Activated T-cell treated with anti-CD3 and anti-CD28 coated beads for 4 hours (primary cell): Measurements from ENCODE around the gene PCBP3.
"Not testable (repeated sequence)": the region's sequence is repeated elsewhere in the genome, so short reads cannot be mapped to it uniquely, and the experiment has no call there.

Source experiments
- DNase-seq: peaks from one replicate; pipeline ENCODE4 v3.0.0-alpha.2; 2020

PCBP3 gene

DNA sequence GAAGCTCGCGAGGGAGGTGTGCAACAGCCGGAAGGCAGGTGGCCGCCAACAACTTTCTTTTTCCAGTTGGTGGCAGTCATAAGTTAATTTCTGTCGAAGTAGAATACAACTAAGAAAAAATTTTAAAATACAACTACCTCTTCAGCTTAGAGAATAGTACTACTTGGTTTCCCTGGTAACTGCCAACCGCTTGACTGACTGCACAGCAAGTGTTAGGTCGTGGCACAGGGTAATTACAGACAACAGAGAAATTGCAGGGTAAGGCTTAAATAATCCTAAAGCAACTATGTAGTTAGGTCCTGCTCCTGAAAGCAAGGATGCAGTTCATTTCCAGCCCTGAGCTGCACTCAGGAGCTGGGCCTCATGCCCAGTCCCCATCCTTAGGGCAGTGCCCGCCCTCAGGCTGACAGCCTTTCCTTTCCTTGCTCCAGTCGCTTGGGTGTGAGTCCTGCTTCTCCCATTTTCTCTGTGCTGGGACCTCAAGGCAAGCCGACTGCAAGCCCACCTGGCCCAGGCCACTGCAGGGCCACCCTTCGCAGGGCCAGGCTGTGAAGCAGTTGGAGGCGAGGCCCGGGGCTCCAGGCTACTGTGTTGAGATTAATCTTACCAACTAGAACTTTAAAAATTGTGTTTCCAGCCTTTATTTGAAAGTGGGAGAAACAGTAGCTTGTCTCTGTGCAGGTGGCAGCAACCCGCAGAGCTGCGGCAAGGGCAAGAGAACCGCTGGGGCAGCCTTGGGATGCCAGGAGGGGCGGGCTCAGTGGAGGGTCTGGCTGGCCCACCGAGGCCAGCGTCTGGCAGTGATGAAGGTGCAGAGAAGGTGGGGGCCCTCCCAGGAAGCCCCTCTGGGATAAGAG is 148.3 kb downstream of the PCBP3 start:
- no peak for DNase-seq

DNA sequence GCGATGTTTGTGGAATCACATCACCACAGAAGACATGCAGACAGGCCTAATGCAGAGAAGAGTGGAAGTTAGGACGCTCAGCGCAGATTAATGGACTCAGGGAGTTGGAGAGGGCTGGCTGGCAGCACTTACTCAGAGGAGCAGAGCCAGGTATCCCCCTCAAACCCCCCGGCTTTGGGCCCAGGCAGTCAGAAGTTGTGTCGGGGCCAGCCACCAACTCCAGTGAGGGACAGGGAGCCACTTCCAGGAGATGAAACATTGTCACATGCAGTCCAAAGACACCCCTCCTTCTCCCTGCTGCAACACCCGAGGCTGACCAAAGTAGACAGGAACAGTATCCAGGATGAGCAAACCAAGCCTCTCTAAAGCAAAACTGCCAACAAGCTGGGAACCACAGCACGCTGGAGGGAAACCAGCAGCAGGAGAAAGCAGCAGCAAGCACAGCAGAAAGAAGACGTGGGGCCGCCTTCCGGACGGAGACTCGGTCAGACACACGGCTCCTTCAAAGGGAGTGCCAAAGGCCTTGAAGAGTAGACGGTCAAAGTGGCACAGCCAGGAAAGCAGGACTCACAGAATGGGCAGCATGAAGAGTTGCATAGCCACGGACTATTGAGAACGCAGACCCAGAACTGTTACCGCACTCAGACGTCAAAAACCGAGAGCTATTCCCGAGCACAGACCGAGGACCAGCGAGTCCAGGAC is 149.3 kb downstream of the PCBP3 start:
- DNase-seq, result no peak

DNA sequence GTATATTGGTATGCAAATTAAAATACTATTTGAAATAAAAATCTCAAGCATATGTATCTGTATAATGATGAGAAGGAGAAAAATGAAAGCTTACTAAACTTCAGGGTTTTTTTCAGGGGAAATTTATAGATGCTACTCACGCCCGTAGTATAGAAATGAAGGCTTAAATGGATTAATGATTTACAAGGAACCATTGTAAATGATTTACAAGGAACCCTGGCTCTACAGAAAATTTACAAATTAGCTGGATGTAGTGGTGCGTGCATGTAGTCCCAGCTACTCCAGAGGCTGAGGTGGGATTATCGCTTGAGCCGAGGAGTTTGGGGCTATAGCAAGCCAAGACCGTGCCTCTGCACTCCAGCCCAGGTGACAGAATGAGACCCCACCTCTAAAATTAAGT is 150.5 kb downstream of the PCBP3 start:
- DNase-seq, result no peak

DNA sequence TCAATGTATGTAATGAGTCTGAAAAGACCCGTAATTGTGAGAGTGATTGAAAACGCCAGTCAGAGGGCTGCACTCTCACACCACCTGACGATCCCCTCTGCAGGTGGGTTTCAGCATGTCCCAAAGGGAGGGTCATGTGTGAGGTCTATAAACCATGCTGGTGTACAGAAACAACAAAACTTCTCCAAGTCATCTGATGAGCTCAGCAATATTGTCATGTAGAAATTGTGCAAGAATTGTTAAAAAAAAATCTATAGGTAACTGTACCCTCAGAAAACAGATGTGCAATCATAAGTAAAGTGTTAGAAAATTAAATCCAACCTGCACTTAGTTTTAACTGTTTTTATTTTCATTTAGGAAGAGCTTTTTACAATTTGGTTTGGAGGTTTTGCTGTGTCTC is 152.5 kb downstream of the PCBP3 start:
- no peak for DNase-seq

DNA sequence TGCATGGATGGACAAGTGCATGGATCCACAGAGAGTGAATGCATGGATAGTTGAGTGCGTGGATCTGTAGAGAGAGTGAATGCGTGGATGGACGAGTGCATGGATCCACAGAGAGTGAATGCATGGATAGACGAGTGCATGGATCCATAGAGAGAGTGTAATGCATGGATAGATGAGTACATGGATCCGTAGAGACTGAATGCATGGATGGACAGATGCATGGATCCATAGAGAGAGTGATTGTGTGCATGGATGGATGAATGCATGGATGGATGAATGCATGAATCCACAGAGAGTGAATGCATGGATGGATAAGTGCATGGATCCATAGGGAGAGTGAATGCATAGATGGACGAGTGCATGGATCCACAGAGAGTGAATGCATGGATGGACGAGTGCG is 153.8 kb downstream of the PCBP3 start:
- DNase-seq, result no peak

DNA sequence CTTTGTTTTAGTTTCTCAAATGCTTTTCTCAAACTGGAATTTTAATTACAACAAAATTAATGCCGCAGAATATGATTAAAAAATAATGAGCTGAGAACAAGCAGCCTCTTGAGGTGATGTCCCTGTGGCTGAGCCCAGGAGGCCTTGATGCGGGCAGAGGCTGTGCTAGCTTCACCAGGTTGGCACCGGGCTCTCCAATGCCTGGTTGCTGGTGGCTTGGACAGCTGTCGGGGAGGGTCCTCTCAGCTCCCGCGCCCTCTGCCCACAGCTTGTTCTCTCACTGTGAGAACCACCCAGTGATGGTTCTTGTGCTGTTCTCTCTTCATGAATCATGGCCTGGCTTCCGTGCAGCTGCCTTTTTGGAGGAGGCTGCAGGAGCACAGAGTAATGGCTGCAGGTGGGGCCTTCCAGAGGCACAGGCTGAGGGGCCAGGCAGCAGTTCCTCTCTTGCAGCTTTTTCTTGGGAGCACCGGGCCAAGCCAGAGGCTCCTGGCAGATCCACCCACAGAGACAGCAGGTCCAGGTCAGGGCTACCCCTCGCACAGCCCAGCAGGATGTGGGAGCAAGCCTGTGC is 156.3 kb downstream of the PCBP3 start:
- no peak for DNase-seq

DNA sequence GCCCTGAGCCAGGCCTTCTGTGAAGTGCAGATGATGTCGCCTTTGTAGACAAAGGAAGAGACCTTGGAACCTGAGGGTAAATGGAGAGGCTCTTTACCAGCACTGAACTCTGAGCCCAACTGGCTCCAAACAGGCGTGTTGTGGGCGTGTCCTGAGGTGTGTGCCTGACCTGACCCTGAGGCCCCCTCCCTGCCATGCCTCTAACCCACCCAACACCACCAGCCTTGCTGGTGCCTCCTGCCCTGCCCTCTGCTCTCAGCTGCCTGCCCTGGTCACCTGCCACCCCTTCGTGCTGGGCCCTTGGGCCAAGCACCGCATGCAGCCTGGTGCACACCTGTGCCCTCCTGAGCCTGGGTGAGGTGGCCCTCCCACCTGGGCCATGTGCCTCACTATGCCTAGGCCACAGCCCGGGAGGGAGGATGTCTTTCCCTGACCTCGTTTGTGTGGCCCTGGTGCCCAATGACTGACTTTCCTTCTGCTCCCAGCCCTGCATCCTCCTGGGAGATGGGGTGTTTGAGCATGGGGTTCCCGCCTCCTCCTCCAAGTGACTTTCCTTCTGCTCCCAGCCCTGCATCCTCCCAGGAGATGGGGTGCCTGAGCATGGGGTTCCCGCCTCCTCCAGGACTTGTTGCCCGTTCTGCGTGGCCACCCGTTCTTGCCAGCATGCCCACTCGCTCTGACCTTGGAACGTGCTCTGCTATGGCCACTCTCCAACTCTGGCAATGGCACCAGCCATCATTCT is 157.0 kb downstream of the PCBP3 start:
- DNase-seq, result no peak

DNA sequence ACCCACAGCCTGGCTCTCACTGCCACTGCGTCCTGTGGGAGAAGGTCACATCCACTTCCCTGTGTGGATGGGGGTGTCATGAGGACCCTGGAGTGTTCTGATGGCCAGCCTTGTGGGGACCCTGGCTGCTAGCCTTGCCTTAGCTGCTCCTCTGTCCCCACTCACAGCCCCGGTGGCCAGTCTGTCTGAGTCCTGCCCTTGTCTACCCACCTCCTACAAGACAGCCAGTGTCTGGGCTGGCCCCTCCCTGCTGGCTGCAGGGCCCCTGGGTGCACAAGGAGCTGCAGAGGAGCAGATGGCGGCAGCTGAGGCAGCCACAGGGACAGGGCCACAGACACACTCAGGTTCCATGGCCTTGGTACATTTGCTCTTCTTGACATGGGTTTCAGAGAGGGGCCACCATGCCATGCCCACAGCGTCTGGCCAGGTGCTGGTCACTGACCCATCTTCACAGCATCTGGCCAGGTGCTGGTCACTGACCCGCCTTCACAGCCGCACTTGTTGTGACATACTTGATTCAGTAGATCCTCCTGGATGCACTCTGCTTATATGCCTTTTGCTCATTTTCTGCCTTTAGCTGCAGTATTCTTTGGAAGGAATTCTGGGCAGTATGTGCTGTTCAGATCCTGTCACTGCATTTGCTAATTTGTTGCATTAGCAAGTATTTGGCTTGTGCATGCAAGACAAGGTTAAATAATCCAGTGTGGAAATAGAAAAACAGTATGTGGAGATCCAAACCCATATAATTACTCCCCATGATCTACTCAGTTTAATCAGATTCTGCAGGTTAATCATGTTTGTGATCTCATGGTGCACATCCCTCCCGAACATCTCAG is 157.8 kb downstream of the PCBP3 start:
- no peak for DNase-seq

DNA sequence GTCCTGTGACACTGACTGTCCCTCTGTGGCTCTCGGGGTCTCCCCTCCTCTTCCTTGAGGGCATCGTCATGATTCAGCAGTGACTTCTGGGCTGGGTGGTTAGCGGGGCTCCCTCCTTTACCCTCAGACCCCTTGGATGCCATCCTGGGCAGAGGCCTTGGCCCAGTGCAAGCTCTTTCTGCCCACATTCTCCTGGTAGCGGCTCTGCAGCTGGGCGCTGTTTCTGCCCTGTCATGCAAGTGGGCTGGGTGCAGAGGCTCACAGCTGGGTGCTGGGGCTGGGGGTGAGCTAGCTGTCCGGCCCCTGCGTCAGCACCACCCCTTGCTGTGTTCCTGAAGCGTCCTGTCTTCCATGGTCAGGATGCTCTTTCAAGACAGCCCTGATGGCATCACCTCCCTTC is 158.5 kb downstream of the PCBP3 start:
- no peak for DNase-seq

DNA sequence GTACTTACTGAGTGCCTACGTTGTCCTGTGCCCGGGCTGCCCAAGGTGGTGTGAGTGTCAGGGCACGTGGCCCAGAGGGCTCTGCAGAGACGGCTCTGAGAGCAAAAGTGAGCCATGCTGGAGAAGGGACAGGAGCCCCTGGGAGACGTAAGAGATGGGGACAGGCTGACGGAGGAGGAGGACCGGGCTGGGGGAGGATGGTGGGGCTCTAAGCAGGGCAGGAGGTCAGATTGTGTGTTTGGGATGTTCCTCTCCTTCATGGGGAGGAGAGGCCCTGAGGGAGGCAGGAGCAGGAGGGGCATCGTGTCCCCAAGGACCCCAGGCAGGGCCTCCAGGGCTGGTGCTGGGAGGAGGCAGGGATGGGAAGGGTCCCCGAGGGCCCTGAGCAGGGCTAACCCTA is 158.9 kb downstream of the PCBP3 start:
- no peak for DNase-seq

DNA sequence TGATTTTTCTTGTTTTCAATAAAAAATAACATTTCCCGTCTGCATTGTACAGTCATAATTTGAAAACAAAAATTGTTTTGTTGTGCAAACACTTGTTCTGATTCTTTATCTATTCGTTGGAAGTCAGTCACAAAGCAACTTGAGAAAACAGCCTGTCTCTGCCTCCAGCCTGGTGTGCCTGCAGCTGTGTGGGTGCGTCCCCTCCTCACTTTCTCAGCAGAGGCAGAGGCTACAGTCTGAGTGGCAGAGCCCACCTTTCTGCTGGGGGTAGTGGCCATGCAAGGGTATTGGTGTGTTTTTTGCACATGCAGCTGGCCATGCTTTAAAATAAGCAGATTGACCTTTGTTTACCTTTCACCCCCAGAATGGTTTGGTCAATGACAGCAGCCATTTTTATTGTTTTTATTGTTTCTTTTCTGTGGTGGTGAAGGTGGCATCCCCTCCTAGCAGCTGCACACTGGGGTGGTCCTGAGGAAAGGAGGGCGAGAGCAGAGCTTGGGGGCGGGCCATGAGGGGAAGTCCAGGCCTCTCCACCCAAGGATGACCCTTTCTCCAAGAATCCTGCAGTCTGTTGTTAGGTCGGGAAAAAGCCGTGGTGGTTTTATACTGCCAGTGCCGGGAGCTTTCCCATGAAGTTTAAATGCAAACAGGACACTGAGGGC is 159.6 kb downstream of the PCBP3 start:
- no peak for DNase-seq

DNA sequence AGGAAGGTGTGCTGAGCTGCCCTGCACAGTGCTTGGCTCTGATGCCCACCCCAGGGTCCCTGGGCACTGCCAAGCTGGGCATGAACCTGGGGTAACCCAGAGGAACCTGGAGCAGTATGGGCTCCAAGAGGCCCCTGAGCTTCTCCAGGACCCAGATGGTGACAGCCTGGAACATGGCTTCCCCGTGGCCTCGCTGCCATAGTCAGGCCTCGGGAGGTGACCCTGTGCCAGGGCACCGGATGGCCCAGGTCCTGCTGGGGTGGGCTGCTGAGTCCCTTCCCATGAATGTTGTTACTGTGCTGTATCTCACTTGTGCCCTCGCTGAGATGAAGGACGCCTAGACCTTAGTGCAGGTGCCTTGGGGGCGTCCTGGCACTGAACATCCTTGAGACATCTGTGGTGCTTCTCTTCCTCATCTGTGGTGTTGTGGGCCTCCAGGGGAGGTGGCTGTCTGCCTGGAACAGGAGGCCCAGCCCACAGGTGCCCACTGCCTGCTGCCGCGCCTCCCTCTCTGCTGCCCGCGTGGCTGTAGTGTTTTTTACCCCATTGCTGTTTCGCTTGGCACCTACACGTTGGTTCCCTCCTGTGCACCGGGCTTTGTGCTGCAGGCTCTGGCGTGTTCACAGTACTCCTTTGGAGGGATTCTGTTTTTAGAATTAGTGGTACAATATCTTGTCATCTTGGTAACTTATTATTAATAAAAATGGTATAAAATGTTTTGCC is 160.3 kb downstream of the PCBP3 start:
- DNase-seq, result no peak

DNA sequence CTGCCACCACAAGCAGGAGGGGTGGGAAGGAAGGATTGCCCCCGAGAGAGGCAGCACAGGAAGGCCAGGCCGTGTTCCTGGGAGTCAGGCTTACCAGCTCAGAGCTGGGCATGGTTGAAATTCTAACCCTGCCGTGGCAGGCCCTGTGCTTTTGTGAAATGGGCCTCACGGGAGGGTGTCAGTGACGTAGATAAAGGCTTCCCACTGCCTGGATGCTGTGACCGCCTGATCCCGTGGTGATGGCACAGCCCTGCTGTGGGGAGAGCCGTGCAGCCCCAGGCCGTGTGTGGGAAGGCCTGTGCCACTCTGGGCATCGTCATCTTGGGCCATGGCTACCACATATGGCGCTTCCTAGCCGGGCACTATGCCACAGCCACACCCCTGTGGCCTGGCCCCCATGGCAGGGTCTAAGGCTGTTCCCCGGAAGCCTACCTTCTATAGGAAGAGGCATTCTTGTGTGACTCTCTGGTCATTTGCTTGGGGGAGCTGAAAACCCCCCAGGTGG is 161.3 kb downstream of the PCBP3 start:
- DNase-seq, result no peak

DNA sequence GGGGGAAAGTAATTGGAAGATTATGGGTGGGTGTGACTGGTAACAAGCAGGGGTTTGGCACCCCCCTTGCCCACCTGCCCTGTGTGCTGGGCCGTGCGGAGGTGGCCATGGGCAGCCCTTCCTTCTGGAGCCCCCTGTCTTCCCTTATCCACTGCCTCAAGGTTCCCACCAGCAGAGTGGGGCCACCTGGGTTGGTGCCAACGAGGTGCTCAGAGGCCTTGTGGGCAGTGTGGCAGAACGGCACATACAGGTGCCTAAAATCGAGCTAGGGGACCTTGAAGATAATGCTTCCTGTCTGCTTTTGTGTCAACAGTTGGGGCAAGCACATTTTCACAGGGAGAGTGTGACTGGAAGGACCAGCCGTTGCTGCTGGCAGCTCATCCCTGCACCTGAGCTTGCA is 161.8 kb downstream of the PCBP3 start:
- DNase-seq, result no peak

DNA sequence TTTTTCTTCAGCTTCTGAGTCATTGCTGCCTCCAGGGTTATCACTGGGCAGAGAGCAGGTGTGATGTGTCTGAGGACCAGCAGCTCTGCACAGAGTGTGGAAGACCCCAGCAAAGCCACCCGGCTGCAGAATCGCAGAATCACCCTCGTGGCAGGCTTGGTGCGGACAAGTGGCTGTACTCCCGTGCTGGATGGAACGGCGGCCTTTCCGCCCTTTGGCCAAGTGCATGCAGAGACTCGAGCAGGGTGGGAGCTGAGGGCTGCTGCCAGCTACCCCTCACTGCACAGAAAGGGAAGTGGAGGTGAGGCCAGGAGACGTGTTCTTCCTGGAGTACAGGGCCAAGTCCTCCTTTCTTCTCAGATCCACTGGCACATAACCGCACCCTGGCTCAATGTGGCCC is 162.5 kb downstream of the PCBP3 start:
- DNase-seq, result no peak

DNA sequence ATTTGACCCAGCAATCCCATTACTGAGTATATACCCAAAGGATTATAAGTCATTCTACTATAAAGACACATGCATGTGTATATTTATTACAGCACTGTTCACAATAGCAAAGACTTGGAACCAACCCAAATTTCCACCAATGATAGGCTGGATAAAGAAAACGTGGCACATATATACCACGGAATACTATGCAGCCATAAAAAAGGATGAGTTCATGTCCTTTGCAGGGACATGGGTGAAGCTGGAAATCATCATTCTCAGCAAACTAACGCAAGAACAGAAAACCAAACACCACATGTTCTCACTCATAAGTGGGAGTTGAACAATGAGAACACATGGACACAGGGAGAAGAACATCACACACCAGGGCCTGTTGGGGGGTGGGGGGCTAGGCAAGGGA is 165.1 kb downstream of the PCBP3 start:
- DNase-seq, result not testable (repeated sequence)

DNA sequence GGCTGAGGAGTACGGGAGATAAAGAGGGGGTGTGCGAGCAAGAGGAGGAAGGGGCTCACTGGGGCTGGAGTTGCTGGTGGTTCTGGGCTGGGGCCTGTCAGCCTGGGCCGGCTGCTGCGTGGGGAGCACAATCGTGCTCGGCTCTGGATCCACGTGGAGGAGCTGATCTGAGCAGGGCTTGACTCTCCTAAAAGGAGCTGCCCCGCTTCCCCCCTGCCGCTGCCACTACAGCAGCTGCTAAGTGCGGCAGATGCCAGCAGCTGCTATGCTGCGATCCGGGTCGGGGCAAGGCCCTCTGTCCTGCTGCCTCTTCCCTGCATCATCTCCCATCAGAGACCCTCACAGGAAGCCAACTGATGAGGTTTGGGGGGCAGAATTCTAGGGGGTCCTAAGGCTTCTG is 165.9 kb downstream of the PCBP3 start:
- DNase-seq, result no peak

DNA sequence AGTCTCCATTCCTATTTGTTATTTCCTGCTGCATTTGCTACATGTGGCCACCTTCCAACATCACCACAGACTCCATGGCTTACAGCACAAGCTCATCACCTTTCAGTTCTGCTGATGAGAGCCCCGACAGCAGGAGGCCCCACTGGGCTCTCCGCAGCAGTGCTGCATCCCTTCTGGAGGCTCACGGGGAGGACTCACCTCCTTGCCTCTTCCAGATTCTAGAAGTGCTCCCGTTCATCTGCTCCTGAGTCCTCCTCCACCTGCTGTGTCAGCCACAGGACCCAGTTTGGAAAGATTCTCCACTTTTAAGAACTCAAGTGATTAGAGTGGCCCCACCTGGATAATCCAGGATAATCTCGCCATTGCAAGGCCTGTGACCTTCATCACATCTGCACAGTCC is 167.6 kb downstream of the PCBP3 start:
- DNase-seq, result no peak

DNA sequence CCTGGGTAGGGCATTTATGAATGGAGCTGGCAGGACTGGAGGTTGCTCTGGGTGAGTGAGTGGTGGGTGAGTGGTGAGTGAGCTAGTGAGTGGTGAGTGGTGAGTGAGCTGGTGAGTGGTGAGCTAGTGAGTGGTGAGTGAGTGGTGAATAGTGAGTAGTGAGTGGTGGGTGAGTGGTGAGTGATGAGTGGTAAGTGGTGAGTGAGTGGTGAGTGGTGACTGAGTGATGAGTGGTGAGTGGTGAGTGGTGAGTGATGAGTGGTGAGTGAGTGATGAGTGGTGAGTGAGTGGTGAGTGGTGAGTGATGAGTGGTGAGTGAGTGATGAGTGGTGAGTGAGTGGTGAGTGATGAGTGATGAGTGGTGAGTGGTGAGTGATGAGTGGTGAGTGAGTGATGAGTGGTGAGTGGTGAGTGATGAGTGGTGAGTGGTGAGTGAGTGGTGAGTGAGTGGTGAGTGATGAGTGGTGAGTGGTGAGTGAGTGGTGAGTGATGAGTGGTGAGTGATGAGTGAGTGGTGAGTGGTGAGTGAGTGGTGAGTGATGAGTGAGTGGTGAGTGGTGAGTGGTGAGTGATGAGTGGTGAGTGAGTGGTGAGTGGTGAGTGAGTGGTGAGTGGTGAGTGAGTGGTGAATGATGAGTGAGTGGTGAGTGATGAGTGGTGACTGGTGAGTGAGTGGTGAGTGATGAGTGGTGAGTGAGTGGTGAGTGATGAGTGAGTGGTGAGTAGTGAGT is 170.8 kb downstream of the PCBP3 start:
- not testable (repeated sequence) for DNase-seq

DNA sequence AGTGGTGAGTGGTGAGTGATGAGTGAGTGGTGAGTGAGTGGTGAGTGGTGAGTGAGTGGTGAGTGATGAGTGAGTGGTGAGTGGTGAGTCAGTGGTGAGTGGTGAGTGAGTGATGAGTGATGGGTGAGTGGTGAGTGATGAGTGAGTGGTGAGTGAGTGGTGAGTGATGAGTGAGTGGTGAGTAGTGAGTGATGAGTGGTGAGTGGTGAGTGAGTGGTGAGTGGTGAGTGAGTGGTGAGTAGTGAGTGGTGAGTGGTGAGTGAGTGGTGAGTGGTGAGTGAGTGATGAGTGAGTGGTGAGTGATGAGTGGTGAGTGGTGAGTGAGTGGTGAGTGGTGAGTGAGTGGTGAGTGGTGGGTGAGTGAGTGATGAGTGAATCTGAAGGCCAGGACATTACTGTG is 172.3 kb downstream of the PCBP3 start:
- DNase-seq, result not testable (repeated sequence)
